Epithelial cell of proximal tubule (primary cell): ENCODE data around the gene TRNP1. TPM values are rescaled to one million over a fixed set of nuclear protein-coding genes. Genes with fewer than 3 reads are reported as not detected.

Experiments
- DNase-seq: peaks from one replicate; pipeline ENCODE4 v3.0.0-alpha.2; 2011; ENCODE audit warnings: low read depth
- H3K4me3 ChIP-seq: 2 replicates; pipeline ENCODE4 v1.5.1; 2011; ENCODE audit warnings: low read depth, mild to moderate bottlenecking, low read length
- CTCF ChIP-seq: conservative IDR thresholded peaks from 2 replicates; pipeline ENCODE4 v1.5.1; 2012; ENCODE audit warnings: low read depth, mild to moderate bottlenecking, low read length
- total RNA-seq: library from RNA; depleted of rRNA; stranded (reverse); fragments of >200 nt; gene quantifications from 2 replicates; pipeline ENCODE4 v1.2.3, GENCODE V29; 2015

Gene TRNP1
- total RNA-seq, 1 donor from 2014 or later, result 159 TPM

GRCh38 chr1:26950602-26951001, 42.9 kb upstream of the TRNP1 start:
- H3K4me3 ChIP-seq, result no peak overlapping the region
- no peak for DNase-seq
- no peak for TF ChIP-seq CTCF

GRCh38 chr1:26951216-26951615, 42.3 kb upstream of the TRNP1 start:
- TF ChIP-seq CTCF, result no peak

GRCh38 chr1:26951821-26952497, 41.5 kb upstream of the TRNP1 start:
- no peak for DNase-seq
- no peak overlapping the region for H3K4me3 ChIP-seq
- no peak for TF ChIP-seq CTCF

More at GRCh38 chr1:26951216-26951615, 42.3 kb upstream of the TRNP1 start:
- no peak overlapping the region for H3K4me3 ChIP-seq
- no peak for DNase-seq

GRCh38 chr1:26953374-26953773, 40.1 kb upstream of the TRNP1 start:
- TF ChIP-seq CTCF, result no peak
- no peak overlapping the region for H3K4me3 ChIP-seq
- no peak for DNase-seq

GRCh38 chr1:26956321-26956720, 37.2 kb upstream of the TRNP1 start:
- DNase-seq, result no peak
- no peak for TF ChIP-seq CTCF
- H3K4me3 ChIP-seq, result no peak overlapping the region

- no peak for TF ChIP-seq CTCF
- no peak overlapping the region for H3K4me3 ChIP-seq
- no peak for DNase-seq
These were observed 36.2 kb upstream of the TRNP1 start for GRCh38 chr1:26957306-26957705.

- TF ChIP-seq CTCF, result no peak
- H3K4me3 ChIP-seq, result peak overlapping the region; percentile 68
These were observed 34.2 kb upstream of the TRNP1 start for GRCh38 chr1:26959270-26959669.

More at GRCh38 chr1:26959270-26959669, 34.2 kb upstream of the TRNP1 start:
- no peak for DNase-seq
